Fibroblast of lung (primary cell): Measurements from ENCODE around the gene CAPN13. TPM values are rescaled to one million over a fixed set of nuclear protein-coding genes. Genes with fewer than 3 reads are reported as not detected.

Source experiments
- DNase-seq, 2 donors: peaks; one replicate each; pipeline versions ENCODE4 v3.0.0 to v3.0.0-alpha.2; 2010; ENCODE audit warnings: low read depth in 2 of 2
- H2AFZ ChIP-seq: 2 replicates; pipeline ENCODE4 v1.5.1; 2012; ENCODE audit warnings: low read length, control low read depth, inconsistent platforms
- H3K27ac ChIP-seq: 2 replicates; pipeline ENCODE4 v1.5.1; 2011; ENCODE audit warnings: low read length, control low read depth; ENCODE audit not compliant: insufficient read depth
- H3K27me3 ChIP-seq: 2 replicates; pipeline ENCODE4 v1.5.1; 2011; ENCODE audit warnings: mild to moderate bottlenecking, low read length; ENCODE audit not compliant: control insufficient read depth, insufficient read depth
- H3K36me3 ChIP-seq: 2 replicates; pipeline ENCODE4 v1.5.1; 2011; ENCODE audit warnings: low read length; ENCODE audit not compliant: control insufficient read depth, insufficient read depth
- H3K4me1 ChIP-seq: 2 replicates; pipeline ENCODE4 v1.5.1; 2011; ENCODE audit warnings: low read length; ENCODE audit not compliant: control insufficient read depth, insufficient read depth; ENCODE audit errors: extremely low read depth
- H3K4me2 ChIP-seq: 2 replicates; pipeline ENCODE4 v1.5.1; 2011; ENCODE audit warnings: low read length, control low read depth; ENCODE audit not compliant: insufficient read depth; ENCODE audit errors: extremely low read depth
- H3K4me3 ChIP-seq, 4 experiments: fragments of 200-600 bp in 1 of 4; sonication (generic) in 1 of 4; replicated peaks in 1 of 4; 2 replicates each; pipeline ENCODE4 v1.5.1; 2011 to 2016; ENCODE audit warnings: low read length in 4 of 4, low read depth in 3 of 4, mild to moderate bottlenecking in 3 of 4, control low read depth in 2 of 4, inconsistent platforms in 1 of 4, mixed read lengths in 1 of 4; ENCODE audit not compliant: insufficient read depth in 1 of 4; ENCODE audit errors: control extremely low read depth in 1 of 4
- H3K79me2 ChIP-seq: 2 replicates; pipeline ENCODE4 v1.5.1; 2012; ENCODE audit warnings: mild to moderate bottlenecking, low read length, inconsistent platforms; ENCODE audit not compliant: control insufficient read depth, insufficient read depth
- H3K9ac ChIP-seq: 2 replicates; pipeline ENCODE4 v1.5.1; 2011; ENCODE audit warnings: mild to moderate bottlenecking, low read length, control low read depth; ENCODE audit not compliant: insufficient read depth
- H3K9me3 ChIP-seq: 2 replicates; pipeline ENCODE4 v1.5.1; 2012; ENCODE audit warnings: low read depth, low read length; ENCODE audit not compliant: control insufficient read depth, insufficient read depth
- H4K20me1 ChIP-seq: 2 replicates; pipeline ENCODE4 v1.5.1; 2011; ENCODE audit warnings: low read length; ENCODE audit not compliant: control insufficient read depth, insufficient read depth; ENCODE audit errors: extremely low read depth
- CTCF ChIP-seq, 2 donors: IDR thresholded peaks in 1 of 2; conservative IDR thresholded peaks in 1 of 2; 1 replicate in 1 of 2; 2 replicates in 1 of 2; pipeline ENCODE4 v1.5.1; 2011 to 2012; ENCODE audit warnings: low read length in 2 of 2, control low read depth in 1 of 2, inconsistent platforms in 1 of 2, low read depth in 1 of 2, mild to moderate bottlenecking in 1 of 2
- EZH2 ChIP-seq: IDR thresholded peaks from 2 replicates; pipeline ENCODE4 v1.5.1; 2012; ENCODE audit warnings: low read length, control low read depth, mild to moderate bottlenecking; ENCODE audit errors: missing control alignments
- polyA plus RNA-seq, 2 donors: library from polyadenylated mRNA; depleted of rRNA in 1 of 2; stranded (reverse) in 1 of 2; unstranded in 1 of 2; fragments of >200 nt; gene quantifications; 2 replicates each; pipeline ENCODE4 v1.2.1, GENCODE V29; 2011 to 2012; ENCODE audit warnings: missing spikeins in 1 of 2
- total RNA-seq: library from RNA; depleted of rRNA; stranded (reverse); fragments of >200 nt; gene quantifications from 2 replicates; pipeline ENCODE4 v1.2.1, GENCODE V29; 2014

Gene CAPN13
- total and polyA plus RNA-seq, 2 donors (not counting 1 experiment from before 2014, with no cell fraction given) = not detected

- Histone ChIP-seq H3K4me2 (no peak overlapping the region), H3K4me3 (no peak overlapping the region), H3K79me2 (no peaks in the 10 kb centered on the region), H3K27me3 (no peaks in the 10 kb centered on the region), H4K20me1 (no peaks in the 10 kb centered on the region), H3K27ac (no peak overlapping the region), H3K36me3 (no peaks in the 10 kb centered on the region), H3K9me3 (no peaks in the 10 kb centered on the region), H3K4me1 (no peaks in the 10 kb centered on the region), H3K9ac (no peak overlapping the region), H2AFZ (no peak overlapping the region)
- peak in 1 of 2 donors; percentile 50 for DNase-seq
- TF ChIP-seq EZH2 (no peak), CTCF (conservative IDR thresholded peaks at IDR 0.05 in 1 of 2, IDR thresholded peaks at IDR 0.05 in 1 of 2; ENCODE audit: low read depth in 1 of 2, low read length in 2 of 2) (peak; percentile 27 to 32)
Observed at GRCh38 chr2:30691948-30692828, 115.1 kb downstream of the CAPN13 start.

GRCh38 chr2:30691091-30691947 lies 115.9 kb downstream of the CAPN13 start:
- H2AFZ ChIP-seq = no peak overlapping the region
- H3K4me3 ChIP-seq = no peak overlapping the region
- no peaks in the 10 kb centered on the region for H4K20me1 ChIP-seq
- H3K4me1 ChIP-seq = no peaks in the 10 kb centered on the region
- H3K36me3 ChIP-seq = no peaks in the 10 kb centered on the region
- H3K27me3 ChIP-seq = no peaks in the 10 kb centered on the region
- H3K4me2 ChIP-seq = no peak overlapping the region
- DNase-seq = no peak
- no peak overlapping the region for H3K9ac ChIP-seq
- no peaks in the 10 kb centered on the region for H3K79me2 ChIP-seq
- H3K9me3 ChIP-seq = no peaks in the 10 kb centered on the region
- no peak for TF ChIP-seq EZH2
- no peak for TF ChIP-seq CTCF (conservative IDR thresholded peaks at IDR 0.05 in 1 of 2, IDR thresholded peaks at IDR 0.05 in 1 of 2; ENCODE audit: low read depth in 1 of 2, low read length in 2 of 2)
- no peak overlapping the region for H3K27ac ChIP-seq

GRCh38 chr2:30690126-30690561 lies 117.1 kb downstream of the CAPN13 start:
- Histone ChIP-seq H4K20me1 (no peaks in the 10 kb centered on the region), H3K4me3 (no peak overlapping the region), H3K27me3 (no peaks in the 10 kb centered on the region), H2AFZ (no peak overlapping the region), H3K79me2 (no peaks in the 10 kb centered on the region), H3K36me3 (no peaks in the 10 kb centered on the region), H3K4me2 (no peak overlapping the region), H3K27ac (no peak overlapping the region), H3K4me1 (no peaks in the 10 kb centered on the region), H3K9me3 (no peaks in the 10 kb centered on the region), H3K9ac (no peak overlapping the region)
- DNase-seq = no peak
- no peak for TF ChIP-seq EZH2
- no peak for TF ChIP-seq CTCF (conservative IDR thresholded peaks at IDR 0.05 in 1 of 2, IDR thresholded peaks at IDR 0.05 in 1 of 2; ENCODE audit: low read depth in 1 of 2, low read length in 2 of 2)
